Inflammatory macrophage treated with lipopolysaccharide for 1 hour (primary cell): ENCODE data around the gene CRYBB1.

ENCODE experiments used
- DNase-seq, 2 donors: peaks; one replicate each; pipeline ENCODE4 v3.0.0-alpha.2; 2020 to 2022

The CRYBB1 gene

DNA sequence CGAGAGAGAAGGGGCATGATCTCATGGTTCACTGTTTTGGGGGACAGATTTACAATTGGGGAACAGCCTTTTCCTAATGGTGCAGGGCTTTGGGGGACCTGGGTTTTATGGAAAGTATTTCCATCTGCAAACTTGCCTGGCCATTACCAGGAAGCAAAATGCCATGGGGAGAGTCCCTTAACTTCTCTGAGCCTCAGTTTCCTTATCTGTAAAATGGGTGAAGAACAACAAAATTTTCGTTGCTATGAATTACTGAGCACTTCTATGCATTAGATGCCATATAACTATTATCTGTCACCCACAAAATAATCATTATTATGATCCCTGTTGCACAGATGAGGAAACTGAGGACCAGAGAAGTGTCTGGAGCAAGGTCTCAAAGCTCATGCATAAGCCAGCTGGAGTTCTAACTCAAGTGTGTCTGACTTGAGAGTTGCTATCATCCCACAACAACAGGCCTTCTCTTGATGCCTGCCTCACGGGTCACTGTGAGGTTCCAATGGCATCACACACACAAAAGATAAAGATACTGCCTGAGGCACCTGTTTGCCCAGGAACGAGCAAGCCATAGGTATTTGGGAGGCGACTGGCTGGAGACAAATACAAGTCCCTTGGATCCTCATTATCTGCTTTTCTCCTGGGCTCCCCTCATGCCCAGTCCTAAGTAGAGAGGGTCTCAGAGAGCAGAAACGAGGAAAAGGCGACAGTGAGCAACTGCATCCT is 43.7 kb downstream of the CRYBB1 start:
- DNase-seq: no peak

DNA sequence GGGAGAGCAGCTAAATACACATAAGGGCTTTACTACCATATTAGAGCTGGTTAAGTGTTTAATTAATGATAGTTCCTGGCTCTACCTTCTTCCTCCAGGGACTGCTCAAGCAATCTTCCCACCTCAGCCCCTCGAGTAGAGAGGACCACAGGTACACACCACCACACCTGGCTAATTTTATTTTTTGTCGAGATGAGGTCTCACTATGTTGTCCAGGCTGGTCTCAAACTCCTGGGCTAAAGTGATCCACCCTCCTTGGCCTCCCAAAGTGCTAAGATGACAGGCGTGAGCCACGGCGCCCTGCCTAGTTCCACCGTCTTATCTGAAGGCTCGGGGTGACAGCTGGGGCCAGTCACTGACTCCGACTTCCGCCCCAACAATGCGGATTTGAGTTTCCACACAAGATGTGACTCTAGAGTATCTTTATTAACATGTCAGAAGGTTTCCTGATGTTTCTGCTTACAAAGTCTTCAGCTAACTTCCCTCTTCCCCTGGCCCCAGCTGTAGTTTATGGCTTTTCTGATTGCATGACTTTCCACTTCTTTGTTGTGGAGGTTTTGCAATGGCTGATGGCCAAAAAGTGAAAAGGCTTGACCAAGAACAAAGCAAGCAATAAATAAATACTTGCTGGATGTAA is 44.7 kb downstream of the CRYBB1 start:
- DNase-seq: peak; percentile 87 to 88

DNA sequence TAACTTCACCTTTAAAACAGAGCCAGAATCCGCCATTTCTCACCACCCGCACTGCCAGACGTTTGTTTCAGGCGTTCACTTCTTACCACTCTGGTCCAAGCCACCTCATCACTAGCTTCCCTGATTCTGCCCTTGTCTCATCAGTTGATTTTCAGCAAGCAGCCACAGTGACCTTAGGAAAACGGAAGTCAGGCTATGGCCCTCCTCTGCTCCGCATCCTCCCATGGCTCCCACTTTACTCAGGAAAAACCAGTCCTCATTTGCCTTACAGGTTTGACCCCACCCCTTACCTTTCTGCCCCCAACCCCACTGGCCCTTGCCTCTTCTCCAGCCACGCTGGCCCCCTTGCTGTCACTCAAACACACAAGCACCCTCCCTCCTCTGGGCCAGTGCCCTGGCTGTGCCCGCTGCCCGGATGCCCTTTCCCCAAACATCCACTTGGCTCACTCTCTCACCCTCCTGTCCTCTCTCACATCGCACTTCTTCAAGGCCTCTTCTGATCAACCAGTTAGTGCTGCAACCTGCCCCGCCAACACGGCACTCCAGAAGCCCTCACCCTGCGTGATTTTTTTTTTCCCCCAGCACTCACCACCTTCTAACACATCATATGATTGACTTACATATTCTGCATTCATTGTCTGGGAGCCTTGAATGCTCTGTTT is 46.8 kb downstream of the CRYBB1 start:
- DNase-seq: no peak

GRCh38 chr22:26570115-26570514 is 47.7 kb downstream of the CRYBB1 start:
- no peak for DNase-seq

GRCh38 chr22:26568207-26568706 is 49.6 kb downstream of the CRYBB1 start:
- DNase-seq: no peak

DNA sequence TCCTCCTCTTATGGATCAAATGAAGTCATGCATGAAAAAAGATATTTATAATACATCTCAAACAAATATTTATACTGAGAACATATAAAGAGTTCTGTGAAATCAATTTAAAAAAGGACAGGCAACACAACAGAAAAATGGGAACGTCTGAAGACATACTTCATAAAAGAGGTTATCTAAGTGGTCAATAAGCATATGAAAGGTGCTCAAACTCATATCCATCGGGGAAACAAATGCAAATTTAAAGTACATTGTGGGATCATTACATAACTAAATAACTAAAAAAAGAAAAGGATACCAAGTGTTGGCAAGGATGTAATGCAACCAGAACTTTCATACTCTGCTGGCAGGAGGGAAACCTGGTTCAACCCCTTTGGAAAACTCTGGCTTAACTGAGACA is 50.2 kb downstream of the CRYBB1 start:
- no peak for DNase-seq

GRCh38 chr22:26566994-26567393 is 50.8 kb downstream of the CRYBB1 start:
- DNase-seq: no peak

GRCh38 chr22:26565889-26566288 is 51.9 kb downstream of the CRYBB1 start:
- DNase-seq: no peak

GRCh38 chr22:26565181-26565580 is 52.6 kb downstream of the CRYBB1 start:
- no peak for DNase-seq

- DNase-seq: no peak
Measured at GRCh38 chr22:26564672-26565071, 53.2 kb downstream of the CRYBB1 start.

DNA sequence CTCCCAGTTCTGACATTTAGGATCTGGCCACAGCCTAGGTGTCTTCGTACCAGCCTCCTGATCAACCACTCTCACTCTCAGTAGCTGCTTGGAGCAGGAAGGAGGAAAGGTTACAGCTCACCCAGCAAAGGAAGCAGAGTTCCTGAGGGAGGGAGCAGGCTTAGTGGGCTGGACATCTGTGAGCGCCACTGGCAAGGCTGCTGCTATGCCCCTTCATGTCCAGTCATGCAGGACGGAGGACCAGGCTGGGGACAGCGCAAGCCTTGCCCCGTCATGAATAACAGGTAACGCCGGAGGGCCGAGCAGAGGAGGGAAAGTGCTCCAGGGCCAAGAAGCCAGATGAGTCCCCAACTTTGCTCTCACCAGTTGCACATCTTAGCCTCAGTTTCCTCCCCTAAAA is 53.6 kb downstream of the CRYBB1 start:
- no peak for DNase-seq

DNA sequence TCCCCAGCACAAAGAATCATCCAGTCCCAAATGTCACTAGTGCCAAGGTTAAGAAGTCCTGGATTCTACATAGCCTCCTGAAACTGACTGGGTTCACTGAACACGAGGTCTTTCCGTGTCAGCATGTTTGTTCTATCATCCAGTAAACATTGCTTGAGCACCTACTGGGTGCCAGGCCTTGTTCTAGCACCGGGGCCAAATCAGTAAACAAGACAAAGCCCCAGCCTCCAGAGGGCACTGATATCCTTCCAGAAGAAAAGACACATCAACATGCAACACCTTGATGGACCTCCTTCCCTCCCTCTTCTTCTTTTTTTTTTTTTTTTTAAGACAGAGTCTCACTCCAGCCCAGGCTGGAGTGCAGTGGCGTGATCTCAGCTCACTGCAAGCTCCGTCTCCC is 54.8 kb downstream of the CRYBB1 start:
- no peak for DNase-seq

DNA sequence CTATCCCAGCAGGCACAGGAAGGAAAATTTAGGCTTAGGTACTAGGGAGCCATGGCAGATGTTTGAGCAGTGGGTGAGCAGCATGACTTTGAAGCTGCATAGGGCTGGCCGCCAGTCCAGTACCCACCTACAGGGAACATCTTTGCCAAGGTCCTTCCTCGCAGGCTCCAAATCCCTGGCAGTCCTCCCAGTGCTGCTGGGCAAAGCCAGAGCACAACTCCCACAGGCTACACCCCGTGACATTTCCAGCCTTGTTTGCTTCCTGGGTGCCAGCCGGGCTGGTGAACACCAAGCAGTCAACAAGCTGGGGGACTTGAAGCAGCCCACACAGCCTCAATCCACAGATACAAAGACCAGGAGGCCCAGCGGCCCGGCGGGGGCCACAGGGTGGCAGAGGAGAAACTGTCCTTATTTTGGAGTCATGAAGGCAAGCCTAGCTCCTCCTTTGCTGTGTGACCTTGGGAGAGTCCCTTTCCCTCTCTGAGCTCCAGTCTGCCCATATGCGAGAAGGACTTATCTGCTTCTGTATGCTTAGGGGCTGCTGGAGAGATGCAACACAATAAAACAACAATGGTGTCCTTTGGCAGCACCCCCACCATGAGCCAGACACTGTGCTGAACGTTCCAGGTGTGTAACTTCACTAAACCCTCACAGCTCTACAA is 55.9 kb downstream of the CRYBB1 start:
- no peak for DNase-seq

DNA sequence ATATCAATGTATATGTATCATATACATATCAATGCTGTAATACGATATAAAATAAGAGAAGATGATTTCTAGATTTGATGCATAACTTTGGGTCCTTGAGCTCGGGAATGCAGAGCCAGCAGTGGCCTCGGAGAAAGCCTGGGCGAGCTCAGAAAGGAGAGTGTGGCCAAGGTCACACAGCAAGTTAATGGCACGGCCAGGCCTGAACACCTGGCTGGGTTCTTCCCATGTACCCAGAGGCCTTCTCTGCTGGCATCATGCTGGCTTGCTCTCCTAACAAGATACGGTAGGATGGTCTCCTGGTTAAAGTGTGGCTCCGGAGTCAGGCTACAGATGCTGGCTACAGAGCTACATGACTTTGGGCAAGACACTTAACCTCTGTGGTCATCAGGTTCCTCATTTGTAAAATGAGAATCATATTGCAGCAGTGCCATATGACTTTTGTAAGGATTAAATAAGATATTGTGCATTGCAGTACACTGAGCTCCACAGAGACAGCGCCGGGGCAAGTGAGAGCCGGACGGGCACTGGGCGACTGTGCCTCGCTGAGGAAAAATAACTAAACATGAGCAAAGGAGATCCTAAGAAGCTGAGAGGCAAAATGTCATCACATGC is 57.8 kb downstream of the CRYBB1 start:
- peak; percentile 43 to 57 for DNase-seq

- no peak for DNase-seq
Measured at GRCh38 chr22:26558248-26558895, 59.5 kb downstream of the CRYBB1 start.

- DNase-seq: no peak
Measured at GRCh38 chr22:26556904-26557303, 60.9 kb downstream of the CRYBB1 start.

DNA sequence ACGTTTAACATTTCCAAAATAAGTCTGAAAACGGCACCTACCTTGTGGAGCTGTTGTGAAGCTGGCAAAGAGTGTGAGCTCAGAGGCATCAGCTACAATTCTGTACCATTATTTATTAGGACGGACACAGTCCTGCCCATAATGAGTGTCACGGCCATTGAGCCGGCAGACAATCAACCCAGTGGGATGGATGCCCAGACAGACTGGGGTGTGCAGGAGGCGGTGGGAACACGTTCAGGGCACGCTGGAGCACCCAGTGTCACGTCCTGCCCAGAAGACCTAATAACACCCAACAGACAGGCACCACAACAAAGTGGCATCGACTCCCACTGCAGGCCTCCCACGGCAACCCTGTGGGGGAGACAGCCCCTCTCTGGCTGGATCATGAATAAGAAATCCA is 62.3 kb downstream of the CRYBB1 start:
- no peak for DNase-seq

- no peak for DNase-seq
Measured at GRCh38 chr22:26554956-26555355, 62.9 kb downstream of the CRYBB1 start.

DNA sequence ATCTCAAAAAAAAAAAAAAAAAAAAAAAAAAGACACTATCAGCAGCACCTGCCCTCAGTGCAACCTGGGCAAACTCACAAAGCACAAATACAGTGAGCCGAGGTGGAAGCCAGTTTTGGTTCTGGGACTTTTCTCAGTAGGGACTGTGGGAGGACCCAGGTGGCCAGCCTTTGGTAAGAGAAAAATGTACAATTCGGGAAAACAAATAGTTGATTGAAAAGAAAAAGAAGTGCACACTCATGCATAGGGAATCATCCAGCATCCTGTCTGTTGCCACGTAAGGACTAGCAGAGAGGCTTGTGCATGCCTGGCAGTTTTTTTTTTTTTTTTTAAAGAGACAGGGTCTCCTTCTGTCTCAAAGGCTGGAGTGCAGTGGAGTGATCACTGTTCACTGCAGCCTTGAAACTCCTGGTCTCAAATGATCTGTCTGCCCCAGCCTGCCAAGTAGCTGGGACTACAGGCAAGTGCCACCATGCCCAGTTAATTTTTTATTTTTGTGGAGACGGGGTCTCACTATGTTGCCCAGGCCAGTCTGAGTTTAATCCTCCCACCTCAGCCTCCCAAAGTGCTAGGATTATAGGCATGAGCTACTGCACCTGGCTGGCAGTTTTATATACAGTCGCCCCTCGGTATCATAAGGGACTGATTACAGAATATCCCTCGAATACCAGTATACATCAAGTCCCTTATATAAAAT is 64.6 kb downstream of the CRYBB1 start:
- DNase-seq: no peak

DNA sequence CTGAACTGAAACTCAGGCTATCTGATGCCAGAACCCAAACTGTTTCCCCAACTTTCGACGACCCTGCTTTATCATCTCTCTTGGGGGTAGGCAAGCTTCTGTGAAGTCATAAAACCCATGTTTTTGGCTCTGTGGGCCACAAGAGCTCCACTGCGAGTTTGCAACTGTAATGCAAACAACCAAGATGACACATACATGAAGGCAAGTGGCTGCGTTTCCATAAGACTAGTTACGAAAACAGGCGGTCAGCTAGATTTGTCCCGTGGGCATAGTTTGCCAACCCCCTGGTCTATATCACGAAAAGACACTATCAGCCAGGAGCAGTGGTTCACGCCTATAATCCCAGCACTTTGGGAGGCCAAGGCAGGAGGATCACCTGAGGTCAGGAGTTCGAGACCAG is 65.4 kb downstream of the CRYBB1 start:
- no peak for DNase-seq

GRCh38 chr22:26551568-26551967 is 66.3 kb downstream of the CRYBB1 start:
- DNase-seq: no peak

- no peak for DNase-seq
Measured at GRCh38 chr22:26550498-26551033, 67.3 kb downstream of the CRYBB1 start.
